HCT116 (cell line): Measurements from ENCODE around the gene LTBP1. TPM values are rescaled to one million over a fixed set of nuclear protein-coding genes. Genes with fewer than 3 reads are reported as not detected.
A peak's percentile ranks its signal among the peaks of the same experiment; 100 is the strongest.

ENCODE experiments used
- ATAC-seq: fragments of 200-7000 bp; cut with Tn5 transposase; 2 replicates; pipeline ENCODE4 v1.9.1; 2020; ENCODE audit warnings: mild to moderate bottlenecking, moderate library complexity
- BruUV-seq: library from RNA; stranded (reverse); fragments of 400-500 nt; replicated peaks from 2 replicates; lab custom pipeline; 2021; lab: Mats Ljungman, UMichigan
- CTCF ChIA-PET: fragments of 300-600 bp; sonication (Branson Sonifier 250); formaldehyde crosslinking; loops from one replicate; lab custom pipeline; 2021; ENCODE audit warnings: antibody characterized with exemption; lab: Charles Lee
- POLR2A ChIA-PET: fragments of 300-600, 350-600 bp; sonication (Branson Sonifier 250); formaldehyde crosslinking; loops from one replicate; lab custom pipeline; 2021; ENCODE audit warnings: antibody characterized with exemption; lab: Charles Lee
- RAD21 ChIA-PET, 2 experiments: fragments of 300-600 bp; sonication (Branson Sonifier 250); formaldehyde crosslinking; loops; one replicate each; lab custom pipeline; 2023; ENCODE audit warnings: low total read pairs in 2 of 2; ENCODE audit not compliant: uncharacterized antibody in 2 of 2, unreplicated experiment in 2 of 2, low non-redundant PET in 1 of 2; lab: Charles Lee
- DNase-seq: peaks from one replicate; pipeline ENCODE4 v3.0.0-alpha.2; 2010; ENCODE audit warnings: low read depth, low spot score
- H2AFZ ChIP-seq: fragments of 200-600 bp; shearing (Covaris generic), sonication (generic); 2 replicates; pipeline ENCODE4 v1.6.1; 2017; ENCODE audit warnings: low read depth, mixed run types, mixed read lengths, antibody characterized with exemption, low read length; ENCODE audit not compliant: poor library complexity, severe bottlenecking
- H3K27ac ChIP-seq: 2 replicates; pipeline ENCODE4 v1.5.1; 2012; ENCODE audit warnings: low read depth, low read length
- H3K27me3 ChIP-seq: fragments of 200-600 bp; sonication (generic); 2 replicates; pipeline ENCODE4 v1.6.1; 2016; ENCODE audit warnings: mixed run types, low read length, mixed read lengths; ENCODE audit not compliant: insufficient read depth
- H3K36me3 ChIP-seq, 2 experiments: fragments of 200-500 bp in 1 of 2; fragments of 200-600 bp in 1 of 2; sonication (Bioruptor generic) in 1 of 2; sonication (generic) in 1 of 2; 2 replicates each; pipeline versions ENCODE4 v1.5.1 to v1.6.1; 2014 to 2016; ENCODE audit warnings: low read length in 2 of 2, inconsistent platforms in 1 of 2, mixed read lengths in 1 of 2, mixed run types in 1 of 2; ENCODE audit not compliant: insufficient read depth in 2 of 2, control insufficient read depth in 1 of 2
- H3K4me1 ChIP-seq, 2 experiments: fragments of 200-600 bp in 1 of 2; sonication (generic) in 1 of 2; 2 replicates each; pipeline versions ENCODE4 v1.5.1 to v1.6.1; 2012 to 2017; ENCODE audit warnings: low read length in 2 of 2, inconsistent platforms in 1 of 2, mild to moderate bottlenecking in 1 of 2, mixed read lengths in 1 of 2, mixed run types in 1 of 2, moderate library complexity in 1 of 2; ENCODE audit not compliant: insufficient read depth in 2 of 2, control insufficient read depth in 1 of 2
- H3K4me2 ChIP-seq: fragments of 200-600 bp; sonication (generic); 2 replicates; pipeline ENCODE4 v1.6.1; 2017; ENCODE audit warnings: mixed run types, low read length, mixed read lengths
- H3K4me3 ChIP-seq, 2 experiments: fragments of 200-600 bp in 1 of 2; sonication (generic) in 1 of 2; replicated peaks in 1 of 2; 2 replicates each; pipeline ENCODE4 v1.5.1; 2011 to 2016; ENCODE audit warnings: low read length in 2 of 2, control low read depth in 1 of 2, low read depth in 1 of 2, mild to moderate bottlenecking in 1 of 2, mixed read lengths in 1 of 2, mixed run types in 1 of 2
- H3K79me2 ChIP-seq: fragments of 200-600 bp; sonication (generic); 2 replicates; pipeline ENCODE4 v1.6.1; 2017; ENCODE audit warnings: mild to moderate bottlenecking, mixed run types, low read length, moderate library complexity, mixed read lengths; ENCODE audit not compliant: insufficient read depth
- H3K9ac ChIP-seq: fragments of 200-600 bp; sonication (generic); 2 replicates; pipeline ENCODE4 v1.6.1; 2016; ENCODE audit warnings: low read length, mixed read lengths
- H3K9me2 ChIP-seq: fragments of 200-600 bp; sonication (generic), shearing (Covaris generic); 2 replicates; pipeline ENCODE4 v1.6.1; 2017; ENCODE audit warnings: mixed run types, mild to moderate bottlenecking, moderate library complexity; ENCODE audit not compliant: insufficient read depth
- H3K9me3 ChIP-seq, 2 experiments: fragments of 200-500 bp in 1 of 2; fragments of 200-600 bp in 1 of 2; sonication (Bioruptor generic) in 1 of 2; sonication (generic) in 1 of 2; 2 replicates each; pipeline ENCODE4 v1.6.1; 2014 to 2017; ENCODE audit warnings: low read length in 2 of 2, mixed read lengths in 2 of 2, inconsistent platforms in 1 of 2, low read depth in 1 of 2, mild to moderate bottlenecking in 1 of 2, mixed run types in 1 of 2, moderate library complexity in 1 of 2; ENCODE audit not compliant: control insufficient read depth in 1 of 2, insufficient read depth in 1 of 2
- H4K20me1 ChIP-seq: fragments of 200-600 bp; sonication (generic), shearing (Covaris generic); 2 replicates; pipeline ENCODE4 v1.6.1; 2017; ENCODE audit warnings: mixed run types, mild to moderate bottlenecking, moderate library complexity; ENCODE audit not compliant: insufficient read depth
- ATF3 ChIP-seq: IDR thresholded peaks from 2 replicates; pipeline ENCODE4 v1.6.1; 2012
- CEBPB ChIP-seq: IDR thresholded peaks from 2 replicates; pipeline ENCODE4 v1.6.1; 2012; ENCODE audit warnings: low read depth
- EGR1 ChIP-seq: IDR thresholded peaks from 2 replicates; pipeline ENCODE4 v1.6.1; 2012; ENCODE audit warnings: low read depth
- ELF1 ChIP-seq: IDR thresholded peaks from 2 replicates; pipeline ENCODE4 v1.6.1; 2012; ENCODE audit warnings: low read depth, borderline replicate concordance
- EZH2 ChIP-seq: fragments of 200-600 bp; sonication (generic); IDR thresholded peaks from 2 replicates; pipeline ENCODE4 v1.6.1; 2017; ENCODE audit warnings: antibody characterized with exemption, mixed run types
- EZH2phosphoT487 ChIP-seq: fragments of 200-600 bp; IDR thresholded peaks from 2 replicates; pipeline ENCODE4 v1.6.1; 2018; ENCODE audit warnings: antibody characterized with exemption, borderline replicate concordance
- FOSL1 ChIP-seq: IDR thresholded peaks from 2 replicates; pipeline ENCODE4 v1.6.1; 2012; ENCODE audit warnings: low read depth
- JUND ChIP-seq: IDR thresholded peaks from 2 replicates; pipeline ENCODE4 v1.6.1; 2012
- POLR2A ChIP-seq: IDR thresholded peaks from 2 replicates; pipeline ENCODE4 v1.7.0; 2011; ENCODE audit warnings: borderline replicate concordance; ENCODE audit not compliant: insufficient read depth, insufficient read length; ENCODE audit errors: extremely low read depth
- POLR2AphosphoS5 ChIP-seq: IDR thresholded peaks from 2 replicates; pipeline ENCODE4 v1.6.1; 2011; ENCODE audit warnings: mild to moderate bottlenecking, low read depth, low read length, moderate library complexity
- RAD21 ChIP-seq: IDR thresholded peaks from 2 replicates; pipeline ENCODE4 v1.6.1; 2012; ENCODE audit warnings: low read depth, mild to moderate bottlenecking
- SIN3A ChIP-seq: IDR thresholded peaks from 2 replicates; pipeline ENCODE4 v1.6.1; 2012; ENCODE audit warnings: low read depth
- SP1 ChIP-seq: IDR thresholded peaks from 2 replicates; pipeline ENCODE4 v1.6.1; 2012; ENCODE audit warnings: low read depth
- SRF ChIP-seq: IDR thresholded peaks from 2 replicates; pipeline ENCODE4 v1.6.1; 2012; ENCODE audit warnings: low read depth
- TCF7L2 ChIP-seq: IDR thresholded peaks from 2 replicates; pipeline ENCODE4 v1.7.0; 2011; ENCODE audit warnings: borderline replicate concordance, inconsistent platforms; ENCODE audit not compliant: insufficient read depth, insufficient read length; ENCODE audit errors: extremely low read depth
- ZFX ChIP-seq: fragments of 450-650 bp; IDR thresholded peaks from 2 replicates; pipeline ENCODE4 v1.6.1; 2017
- ZNF274 ChIP-seq: fragments of 200-500 bp; sonication (Bioruptor generic); IDR thresholded peaks from 2 replicates; pipeline ENCODE4 v1.6.1; 2014; ENCODE audit warnings: mild to moderate bottlenecking, low read depth, low read length, inconsistent platforms
- intact Hi-C: fragments of 100-400 bp; cut with micrococcal nuclease; formaldehyde crosslinking; loops from 2 replicates; pipeline ENCODE4 v1.10.0; 2022
- total RNA-seq: library from RNA; stranded (reverse); gene quantifications from one replicate; pipeline ENCODE4 v1.2.1, GENCODE V29; 2021; ENCODE audit not compliant: unreplicated experiment
- TF ChIP-seq, protein P1 (sequence below), 3 experiments: fragments of 200-600 bp in 1 of 3; sonication (generic) in 1 of 3; IDR thresholded peaks in 2 of 3; conservative IDR thresholded peaks in 1 of 3; 2 replicates each; pipeline ENCODE4 v1.5.1; 2012 to 2017; ENCODE audit warnings: low read depth in 2 of 3, low read length in 2 of 3, antibody characterized with exemption in 1 of 3, borderline replicate concordance in 1 of 3, control low read depth in 1 of 3, mild to moderate bottlenecking in 1 of 3, mixed read lengths in 1 of 3, mixed run types in 1 of 3, moderate library complexity in 1 of 3; ENCODE audit not compliant: insufficient read depth in 1 of 3
- TF ChIP-seq, protein P2 (sequence below): IDR thresholded peaks from 2 replicates; pipeline ENCODE4 v1.6.1; 2011; ENCODE audit warnings: mild to moderate bottlenecking, low read length, moderate library complexity; ENCODE audit not compliant: insufficient replicate concordance; ENCODE audit errors: extremely low read depth
- TF ChIP-seq, protein P3 (sequence below): IDR thresholded peaks from 2 replicates; pipeline ENCODE4 v1.6.1; 2012; ENCODE audit warnings: low read depth

The LTBP1 gene
- total RNA-seq, 1 experiment from 2014 or later, result 5.1 TPM

DNA sequence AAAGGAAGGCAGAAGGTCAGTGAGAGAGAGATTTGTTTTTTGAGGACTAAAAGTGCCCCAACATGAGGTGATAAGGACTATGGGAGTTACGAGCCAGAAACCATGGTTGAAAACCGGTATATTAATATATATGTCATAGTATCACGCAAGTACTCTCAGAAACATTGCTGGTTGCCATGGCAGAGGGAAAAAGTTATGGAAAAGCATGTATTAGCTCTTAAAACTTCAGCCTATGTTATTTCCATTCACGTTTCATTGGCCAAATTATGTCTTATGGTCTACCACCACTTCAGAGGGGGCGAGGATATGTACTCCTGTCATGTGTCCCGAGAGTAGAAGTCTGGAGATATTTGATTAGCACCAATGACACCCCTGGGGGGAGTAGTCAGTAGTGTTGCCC, 125.9 kb downstream of the LTBP1 start:
- intact Hi-C loops, result no loop called here
- H3K79me2 ChIP-seq, result no peaks in the 10 kb centered on the region
- no peak overlapping the region for H3K9ac ChIP-seq
- H3K27ac ChIP-seq, result no peak overlapping the region
- H3K9me2 ChIP-seq, result no peaks in the 10 kb centered on the region
- H3K4me3 ChIP-seq, result no peak overlapping the region
- H3K4me1 ChIP-seq, result peaks cover 14 to 49% of the 10 kb centered on the region in 2 experiments
- POLR2A ChIA-PET, result no interaction called here
- H2AFZ ChIP-seq, result no peak overlapping the region
- H3K36me3 ChIP-seq, result no peaks in the 10 kb centered on the region
- DNase-seq, result no peak
- no peak for ATAC-seq
- H4K20me1 ChIP-seq, result no peaks in the 10 kb centered on the region
- H3K4me2 ChIP-seq, result peak overlapping the region; percentile 31
- CTCF ChIA-PET, result no interaction called here
- RAD21 ChIA-PET, result no interaction called here
- H3K27me3 ChIP-seq, result no peaks in the 10 kb centered on the region
- TF ChIP-seq SIN3A (no peak), ZFX (no peak), POLR2AphosphoS5 (no peak), SP1 (no peak), FOSL1 (no peak), JUND (no peak), EGR1 (no peak), TCF7L2 (no peak), CEBPB (no peak), RAD21 (no peak), POLR2A (no peak), EZH2phosphoT487 (no peak), ATF3 (no peak), EZH2 (no peak), ZNF274 (no peak), SRF (no peak), ELF1 (no peak)
- TF ChIP-seq, protein P1, sequence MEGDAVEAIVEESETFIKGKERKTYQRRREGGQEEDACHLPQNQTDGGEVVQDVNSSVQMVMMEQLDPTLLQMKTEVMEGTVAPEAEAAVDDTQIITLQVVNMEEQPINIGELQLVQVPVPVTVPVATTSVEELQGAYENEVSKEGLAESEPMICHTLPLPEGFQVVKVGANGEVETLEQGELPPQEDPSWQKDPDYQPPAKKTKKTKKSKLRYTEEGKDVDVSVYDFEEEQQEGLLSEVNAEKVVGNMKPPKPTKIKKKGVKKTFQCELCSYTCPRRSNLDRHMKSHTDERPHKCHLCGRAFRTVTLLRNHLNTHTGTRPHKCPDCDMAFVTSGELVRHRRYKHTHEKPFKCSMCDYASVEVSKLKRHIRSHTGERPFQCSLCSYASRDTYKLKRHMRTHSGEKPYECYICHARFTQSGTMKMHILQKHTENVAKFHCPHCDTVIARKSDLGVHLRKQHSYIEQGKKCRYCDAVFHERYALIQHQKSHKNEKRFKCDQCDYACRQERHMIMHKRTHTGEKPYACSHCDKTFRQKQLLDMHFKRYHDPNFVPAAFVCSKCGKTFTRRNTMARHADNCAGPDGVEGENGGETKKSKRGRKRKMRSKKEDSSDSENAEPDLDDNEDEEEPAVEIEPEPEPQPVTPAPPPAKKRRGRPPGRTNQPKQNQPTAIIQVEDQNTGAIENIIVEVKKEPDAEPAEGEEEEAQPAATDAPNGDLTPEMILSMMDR (IDR thresholded peaks at IDR 0.05 in 2 of 3, conservative IDR thresholded peaks at IDR 0.05 in 1 of 3; ENCODE audit: borderline replicate concordance in 1 of 3, insufficient read depth in 1 of 3, low read depth in 2 of 3, low read length in 2 of 3), result no peak
- TF ChIP-seq, protein P2, sequence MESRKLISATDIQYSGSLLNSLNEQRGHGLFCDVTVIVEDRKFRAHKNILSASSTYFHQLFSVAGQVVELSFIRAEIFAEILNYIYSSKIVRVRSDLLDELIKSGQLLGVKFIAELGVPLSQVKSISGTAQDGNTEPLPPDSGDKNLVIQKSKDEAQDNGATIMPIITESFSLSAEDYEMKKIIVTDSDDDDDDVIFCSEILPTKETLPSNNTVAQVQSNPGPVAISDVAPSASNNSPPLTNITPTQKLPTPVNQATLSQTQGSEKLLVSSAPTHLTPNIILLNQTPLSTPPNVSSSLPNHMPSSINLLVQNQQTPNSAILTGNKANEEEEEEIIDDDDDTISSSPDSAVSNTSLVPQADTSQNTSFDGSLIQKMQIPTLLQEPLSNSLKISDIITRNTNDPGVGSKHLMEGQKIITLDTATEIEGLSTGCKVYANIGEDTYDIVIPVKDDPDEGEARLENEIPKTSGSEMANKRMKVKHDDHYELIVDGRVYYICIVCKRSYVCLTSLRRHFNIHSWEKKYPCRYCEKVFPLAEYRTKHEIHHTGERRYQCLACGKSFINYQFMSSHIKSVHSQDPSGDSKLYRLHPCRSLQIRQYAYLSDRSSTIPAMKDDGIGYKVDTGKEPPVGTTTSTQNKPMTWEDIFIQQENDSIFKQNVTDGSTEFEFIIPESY, result no peak
- TF ChIP-seq, protein P3, sequence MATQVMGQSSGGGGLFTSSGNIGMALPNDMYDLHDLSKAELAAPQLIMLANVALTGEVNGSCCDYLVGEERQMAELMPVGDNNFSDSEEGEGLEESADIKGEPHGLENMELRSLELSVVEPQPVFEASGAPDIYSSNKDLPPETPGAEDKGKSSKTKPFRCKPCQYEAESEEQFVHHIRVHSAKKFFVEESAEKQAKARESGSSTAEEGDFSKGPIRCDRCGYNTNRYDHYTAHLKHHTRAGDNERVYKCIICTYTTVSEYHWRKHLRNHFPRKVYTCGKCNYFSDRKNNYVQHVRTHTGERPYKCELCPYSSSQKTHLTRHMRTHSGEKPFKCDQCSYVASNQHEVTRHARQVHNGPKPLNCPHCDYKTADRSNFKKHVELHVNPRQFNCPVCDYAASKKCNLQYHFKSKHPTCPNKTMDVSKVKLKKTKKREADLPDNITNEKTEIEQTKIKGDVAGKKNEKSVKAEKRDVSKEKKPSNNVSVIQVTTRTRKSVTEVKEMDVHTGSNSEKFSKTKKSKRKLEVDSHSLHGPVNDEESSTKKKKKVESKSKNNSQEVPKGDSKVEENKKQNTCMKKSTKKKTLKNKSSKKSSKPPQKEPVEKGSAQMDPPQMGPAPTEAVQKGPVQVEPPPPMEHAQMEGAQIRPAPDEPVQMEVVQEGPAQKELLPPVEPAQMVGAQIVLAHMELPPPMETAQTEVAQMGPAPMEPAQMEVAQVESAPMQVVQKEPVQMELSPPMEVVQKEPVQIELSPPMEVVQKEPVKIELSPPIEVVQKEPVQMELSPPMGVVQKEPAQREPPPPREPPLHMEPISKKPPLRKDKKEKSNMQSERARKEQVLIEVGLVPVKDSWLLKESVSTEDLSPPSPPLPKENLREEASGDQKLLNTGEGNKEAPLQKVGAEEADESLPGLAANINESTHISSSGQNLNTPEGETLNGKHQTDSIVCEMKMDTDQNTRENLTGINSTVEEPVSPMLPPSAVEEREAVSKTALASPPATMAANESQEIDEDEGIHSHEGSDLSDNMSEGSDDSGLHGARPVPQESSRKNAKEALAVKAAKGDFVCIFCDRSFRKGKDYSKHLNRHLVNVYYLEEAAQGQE, result no peak
- no peaks in the 10 kb centered on the region for H3K9me3 ChIP-seq
- no TSS peak for BruUV-seq
